Measurements from ENCODE around the gene PLEKHB1.

PLEKHB1 gene

GRCh38 chr11:73680687-73681086, 34.3 kb downstream of the PLEKHB1 start:
- DNase-seq (ENCODE audit: low read depth): no peak

GRCh38 chr11:73693899-73694525, 47.6 kb downstream of the PLEKHB1 start:
- DNase-seq (ENCODE audit: low read depth): no peak

GRCh38 chr11:73705053-73705452, 58.7 kb downstream of the PLEKHB1 start:
- no peak for DNase-seq (ENCODE audit: low read depth)

- no peak for DNase-seq (ENCODE audit: low read depth)
Observed at GRCh38 chr11:73710964-73711363, 64.6 kb downstream of the PLEKHB1 start.

Measured in stimulated activated CD8-positive, alpha-beta memory T cell treated with anti-CD3 and anti-CD28 coated beads, Interleukin-7, amount 100 ng/mL, for 24 hours (primary cell).